ENCODE measurements around the gene TMEM244.

DNA sequence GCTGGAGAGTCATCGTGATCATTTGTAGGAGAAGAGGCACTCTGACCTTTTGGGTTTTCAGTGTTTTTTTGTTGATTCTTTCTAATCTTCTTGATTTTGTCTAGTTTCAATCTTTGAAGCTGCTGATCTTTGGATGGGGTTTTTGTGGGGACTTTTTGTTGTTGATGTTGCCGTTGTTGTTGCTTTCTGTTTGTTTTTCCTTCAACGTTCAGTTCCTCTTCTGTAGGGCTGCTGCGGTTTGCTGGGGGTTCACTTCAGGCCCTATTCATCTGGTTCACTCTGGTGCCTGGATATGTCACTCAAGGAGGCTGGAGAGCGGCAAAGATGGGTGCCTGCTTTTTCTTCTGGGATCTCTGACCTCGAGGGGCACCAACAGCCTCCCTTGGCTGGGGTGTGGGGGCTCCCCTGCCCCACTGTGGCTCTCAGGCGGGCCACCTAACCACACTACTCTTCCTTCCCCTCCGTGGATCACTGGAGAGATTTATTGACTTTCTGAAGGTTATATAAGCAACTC is 21.5 kb upstream of the TMEM244 start:
- TF ChIP-seq, protein P1, sequence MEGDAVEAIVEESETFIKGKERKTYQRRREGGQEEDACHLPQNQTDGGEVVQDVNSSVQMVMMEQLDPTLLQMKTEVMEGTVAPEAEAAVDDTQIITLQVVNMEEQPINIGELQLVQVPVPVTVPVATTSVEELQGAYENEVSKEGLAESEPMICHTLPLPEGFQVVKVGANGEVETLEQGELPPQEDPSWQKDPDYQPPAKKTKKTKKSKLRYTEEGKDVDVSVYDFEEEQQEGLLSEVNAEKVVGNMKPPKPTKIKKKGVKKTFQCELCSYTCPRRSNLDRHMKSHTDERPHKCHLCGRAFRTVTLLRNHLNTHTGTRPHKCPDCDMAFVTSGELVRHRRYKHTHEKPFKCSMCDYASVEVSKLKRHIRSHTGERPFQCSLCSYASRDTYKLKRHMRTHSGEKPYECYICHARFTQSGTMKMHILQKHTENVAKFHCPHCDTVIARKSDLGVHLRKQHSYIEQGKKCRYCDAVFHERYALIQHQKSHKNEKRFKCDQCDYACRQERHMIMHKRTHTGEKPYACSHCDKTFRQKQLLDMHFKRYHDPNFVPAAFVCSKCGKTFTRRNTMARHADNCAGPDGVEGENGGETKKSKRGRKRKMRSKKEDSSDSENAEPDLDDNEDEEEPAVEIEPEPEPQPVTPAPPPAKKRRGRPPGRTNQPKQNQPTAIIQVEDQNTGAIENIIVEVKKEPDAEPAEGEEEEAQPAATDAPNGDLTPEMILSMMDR (IDR thresholded peaks at IDR 0.05) = no peak
- TF ChIP-seq POLR2A (IDR thresholded peaks at IDR 0.05) = no peak

Data from esophagus squamous epithelium (tissue), 4 donors.